Fibroblast of skin of back (primary cell): ENCODE results near the gene KLF1.
"Not testable (repeated sequence)": the region's sequence is repeated elsewhere in the genome, so short reads cannot be mapped to it uniquely, and the experiment has no call there.

ENCODE experiments used
- DNase-seq: peaks from one replicate; pipeline ENCODE4 v3.0.0-alpha.2; 2013

The KLF1 gene

GRCh38 chr19:12890787-12891552 is 4.0 kb upstream of the KLF1 start, which contains the start of gene GCDH:
GCDH (plus strand) TSS chr19:12891160; CDS start chr19:12891305, 145 bp downstream.
- peak; percentile 99 for DNase-seq

DNA sequence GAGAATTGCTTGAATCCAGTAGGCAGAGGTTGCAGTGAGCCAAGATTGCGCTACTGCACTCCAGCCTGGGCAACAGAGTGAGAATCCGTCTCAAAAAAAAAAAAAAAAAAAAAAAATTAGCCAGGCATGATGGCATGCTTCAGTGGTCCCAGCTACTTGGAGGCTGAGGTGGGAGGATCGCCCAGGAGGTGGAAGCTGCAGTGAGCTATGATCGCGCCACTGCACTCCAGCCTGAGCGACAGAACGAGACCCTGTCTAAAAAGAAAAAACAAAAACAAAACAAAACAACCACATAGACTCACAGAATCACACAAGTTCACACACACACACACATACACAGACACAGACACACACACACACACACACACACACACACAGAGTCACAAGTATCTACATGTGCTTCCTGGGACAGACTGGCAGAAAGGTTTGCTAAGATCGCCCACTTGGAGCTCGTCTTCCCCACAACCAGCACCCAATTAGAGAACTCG is 3.3 kb upstream of the KLF1 start:
- DNase-seq, result not testable (repeated sequence)

DNA sequence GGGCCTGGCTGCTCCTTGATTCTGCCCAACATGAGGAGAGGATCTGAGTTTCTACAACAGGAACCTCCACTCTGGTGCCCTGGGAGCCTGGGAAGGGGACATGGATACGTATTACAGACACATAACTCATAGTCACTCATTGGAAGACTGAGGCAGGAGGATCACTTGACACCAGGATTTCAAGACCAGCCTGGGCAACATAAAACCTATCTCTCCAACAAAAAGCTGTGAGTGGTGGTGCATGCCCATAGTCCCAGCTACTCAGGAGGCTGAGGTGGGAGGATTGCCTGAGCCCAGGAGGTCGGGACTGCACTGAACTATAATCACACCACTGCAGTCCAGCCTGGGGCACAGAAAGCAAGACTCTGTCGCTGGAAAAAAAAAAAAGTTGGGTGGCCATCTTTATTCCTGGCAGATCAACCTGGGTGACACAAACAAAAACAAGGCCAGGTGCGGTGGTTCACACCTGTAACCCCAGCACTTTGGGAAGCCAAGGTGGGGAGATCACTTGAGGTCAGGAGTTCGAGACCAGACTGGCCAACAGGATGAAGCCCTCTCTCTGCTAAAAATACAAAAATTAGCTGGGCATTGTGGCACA is 1.1 kb upstream of the KLF1 start:
- DNase-seq, result no peak

DNA sequence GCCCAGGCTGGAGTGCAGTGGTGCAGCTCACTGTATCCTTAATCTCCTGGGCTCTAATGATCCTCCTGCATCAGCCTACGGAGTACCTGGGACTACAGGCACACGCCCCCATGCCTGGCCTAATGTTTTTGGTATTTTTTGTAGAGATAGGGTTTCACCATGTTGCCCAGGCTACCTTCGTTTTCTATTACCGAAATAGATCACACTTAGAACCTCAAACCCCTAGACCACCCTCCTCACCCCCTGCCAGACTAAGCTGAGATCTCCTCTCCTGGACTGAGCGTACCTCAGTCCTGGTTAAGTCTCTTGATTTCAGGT is 391 bp downstream of the KLF1 start:
- no peak for DNase-seq

- DNase-seq, result no peak
Measured at GRCh38 chr19:12885749-12886650, 1.0 kb downstream of the KLF1 start.

DNA sequence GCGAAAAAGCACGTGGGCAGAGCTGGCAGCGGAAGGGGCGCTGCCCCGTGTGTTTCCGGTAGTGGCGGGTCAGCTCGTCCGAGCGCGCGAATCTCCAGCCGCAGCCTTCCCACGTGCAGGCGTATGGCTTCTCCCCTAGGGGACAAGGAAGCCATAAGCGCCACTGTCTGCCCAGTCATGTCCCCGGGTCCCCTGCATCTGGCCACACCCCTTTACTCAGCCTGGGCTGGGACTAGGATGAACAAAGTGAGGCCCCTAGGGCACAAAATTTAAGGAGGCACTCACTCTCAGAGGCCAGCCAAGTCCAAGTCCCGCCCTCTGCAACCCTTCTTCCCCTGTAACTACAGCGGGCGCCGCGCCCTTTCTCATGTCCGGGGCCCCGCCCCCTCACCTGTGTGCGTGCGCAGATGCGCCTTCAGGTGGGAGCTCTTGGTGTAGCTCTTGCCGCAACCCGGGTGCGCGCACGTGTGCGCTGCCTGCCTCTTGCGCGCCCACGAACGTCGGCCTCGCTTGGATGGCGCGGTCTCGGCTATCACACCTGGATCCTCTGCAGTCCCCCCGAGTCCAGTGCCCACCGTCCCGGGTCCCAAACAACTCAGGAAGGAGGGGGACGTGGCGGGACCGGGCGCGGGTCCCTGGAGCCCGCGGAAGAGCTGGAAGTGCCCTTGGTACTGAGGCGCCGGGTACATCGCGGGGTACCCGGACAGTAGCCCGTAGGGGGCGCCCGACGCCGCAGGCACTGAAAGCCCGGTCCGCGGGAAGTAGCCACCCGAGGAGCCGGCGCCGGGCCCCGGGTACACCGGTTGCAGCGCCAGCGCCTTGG is 1.9 kb downstream of the KLF1 start:
- DNase-seq, result peak; percentile 48

- DNase-seq, result no peak
Measured at GRCh38 chr19:12884627-12884925, 2.4 kb downstream of the KLF1 start.

GRCh38 chr19:12884202-12884601 is 2.8 kb downstream of the KLF1 start:
- no peak for DNase-seq

- DNase-seq, result no peak
Measured at GRCh38 chr19:12882589-12882988, 4.4 kb downstream of the KLF1 start.

DNA sequence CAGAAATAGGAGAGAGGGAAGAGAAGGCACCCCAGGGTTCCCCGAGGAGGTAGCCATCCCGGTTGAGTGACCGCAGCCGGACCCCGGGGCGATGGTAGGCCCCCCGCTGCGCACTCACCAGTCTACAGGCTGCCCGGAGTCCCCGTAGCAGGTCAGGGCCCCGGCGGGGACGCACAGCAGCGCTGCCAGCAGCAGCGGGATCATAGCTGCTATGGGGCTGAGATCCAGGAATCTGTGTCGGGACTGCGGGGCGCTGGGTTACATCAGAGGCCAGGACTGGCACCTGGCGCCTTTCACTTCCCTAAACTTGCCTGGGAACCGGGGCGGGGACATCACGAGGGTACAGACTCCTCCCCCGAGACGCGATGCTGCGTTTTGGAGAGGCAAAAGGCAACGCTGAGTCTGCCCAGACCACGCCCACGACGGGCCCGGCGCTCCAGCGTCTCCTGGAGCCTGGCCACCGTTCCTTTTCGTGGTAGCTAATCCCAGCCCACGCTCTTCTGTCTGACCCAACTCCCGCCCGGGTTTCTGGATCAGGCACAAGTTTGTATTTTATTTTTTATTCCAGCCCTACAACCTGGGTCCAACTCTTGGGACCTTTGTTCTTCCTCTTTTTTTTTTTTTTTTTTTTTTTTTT is 5.7 kb downstream of the KLF1 start, which contains the start of gene DNASE2:
DNASE2 (minus strand) TSS at position 278 of the 637 bp plus-strand sequence; CDS start at position 204, 74 bp downstream.
- peak; percentile 90 for DNase-seq

- DNase-seq, result no peak
Measured at GRCh38 chr19:12880551-12881171, 6.3 kb downstream of the KLF1 start.

GRCh38 chr19:12875086-12875485 is 11.9 kb downstream of the KLF1 start:
- no peak for DNase-seq

- DNase-seq, result no peak
Measured at GRCh38 chr19:12873891-12874745, 12.9 kb downstream of the KLF1 start.

- peak; percentile 53 for DNase-seq
Measured at GRCh38 chr19:12872941-12873890, 13.8 kb downstream of the KLF1 start.

DNA sequence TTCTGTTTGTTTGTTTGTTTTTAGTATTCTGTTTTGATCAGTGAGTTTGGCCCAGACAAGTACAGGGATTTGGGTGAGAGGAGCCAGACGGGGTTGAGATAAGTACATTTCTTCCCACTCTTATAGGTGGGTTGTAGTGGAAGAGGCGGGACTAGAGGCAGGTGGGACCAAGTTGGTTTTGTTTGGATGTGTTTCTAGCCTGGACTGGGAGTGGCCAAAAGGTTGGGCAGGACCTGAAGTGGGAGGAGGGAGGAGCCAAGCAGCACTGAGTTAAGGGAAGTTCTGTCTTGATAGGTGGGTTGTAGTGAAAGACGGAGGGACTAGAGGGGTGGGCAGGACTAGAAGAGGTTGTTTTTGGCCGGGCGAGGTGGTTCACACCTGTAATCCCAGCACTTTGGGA is 14.7 kb downstream of the KLF1 start:
- DNase-seq, result no peak

- no peak for DNase-seq
Measured at GRCh38 chr19:12871681-12872080, 15.3 kb downstream of the KLF1 start.

DNA sequence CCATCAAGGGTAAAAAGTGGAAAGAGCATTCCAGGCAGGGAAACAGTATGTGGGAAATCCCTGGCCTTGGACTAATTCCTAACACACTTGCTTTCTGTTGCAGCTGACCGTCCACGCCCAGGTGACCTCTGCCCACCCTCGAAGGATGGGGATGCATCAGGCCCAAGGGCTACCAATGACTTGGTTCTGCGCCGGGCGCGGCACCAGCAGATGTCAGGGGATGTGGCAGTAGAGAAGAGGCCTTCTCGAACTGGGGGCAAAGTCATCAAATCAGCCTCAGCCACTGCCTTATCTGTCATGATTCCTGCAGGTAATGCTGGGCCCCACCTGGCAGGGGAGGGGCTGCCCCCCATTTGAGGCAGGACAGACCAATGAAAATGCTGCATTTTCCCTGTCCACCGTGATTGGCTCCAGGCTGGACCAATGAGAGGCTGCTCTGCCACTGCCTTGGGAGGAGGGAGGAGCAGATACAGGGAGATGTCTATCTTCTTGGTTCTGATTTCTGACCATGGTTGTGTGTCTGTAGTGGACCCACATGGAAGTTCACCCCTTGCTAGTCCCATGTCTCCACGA is 18.4 kb downstream of the KLF1 start:
- peak; percentile 13 for DNase-seq
